DOHH2 (cell line): ENCODE measurements around the gene CABP1.

ENCODE experiments used
- H3F3A ChIP-seq: fragments of 200-600 bp; sonication (generic), shearing (Covaris generic); 2 replicates; pipeline ENCODE4 v1.6.0; 2016; ENCODE audit warnings: antibody characterized with exemption, mild to moderate bottlenecking; ENCODE audit not compliant: control insufficient read depth, insufficient read depth
- H3K27ac ChIP-seq: fragments of 200-600 bp; sonication (generic); 2 replicates; pipeline ENCODE4 v1.5.1; 2014; ENCODE audit warnings: low read depth, mild to moderate bottlenecking, low read length, moderate library complexity
- H3K27me3 ChIP-seq: fragments of 200-600 bp; sonication (generic); 2 replicates; pipeline ENCODE4 v1.6.1; 2014; ENCODE audit warnings: mild to moderate bottlenecking, low read length, mixed read lengths; ENCODE audit not compliant: control insufficient read depth
- H3K36me3 ChIP-seq: fragments of 200-600 bp; sonication (generic); 2 replicates; pipeline ENCODE4 v1.6.1; 2014; ENCODE audit warnings: mild to moderate bottlenecking, low read length, moderate library complexity, mixed read lengths; ENCODE audit not compliant: control insufficient read depth
- H3K4me1 ChIP-seq: fragments of 200-600 bp; sonication (generic); 2 replicates; pipeline ENCODE4 v1.6.1; 2014; ENCODE audit warnings: mild to moderate bottlenecking, low read length, mixed read lengths; ENCODE audit not compliant: control insufficient read depth
- H3K4me2 ChIP-seq: fragments of 200-600 bp; sonication (generic); 2 replicates; pipeline ENCODE4 v1.6.0; 2014; ENCODE audit warnings: mild to moderate bottlenecking, low read length, moderate library complexity
- H3K4me3 ChIP-seq: fragments of 200-600 bp; sonication (generic); 2 replicates; pipeline ENCODE4 v1.5.1; 2014; ENCODE audit warnings: mild to moderate bottlenecking, low read length, mixed read lengths
- H3K79me2 ChIP-seq: fragments of 200-600 bp; sonication (generic); 2 replicates; pipeline ENCODE4 v1.6.1; 2014; ENCODE audit warnings: mild to moderate bottlenecking, low read length, mixed read lengths; ENCODE audit not compliant: control insufficient read depth
- H3K9me2 ChIP-seq: fragments of 200-600 bp; sonication (generic); replicated peaks from 2 replicates; pipeline ENCODE4 v1.6.1; 2014; ENCODE audit warnings: mild to moderate bottlenecking, low read length, mixed read lengths; ENCODE audit not compliant: control insufficient read depth
- H3K9me3 ChIP-seq: fragments of 200-600 bp; sonication (generic); 2 replicates; pipeline ENCODE4 v1.6.1; 2014; ENCODE audit warnings: antibody characterized with exemption, low read length, mixed read lengths; ENCODE audit not compliant: control insufficient read depth, insufficient read depth
- H4K20me1 ChIP-seq: fragments of 200-600 bp; sonication (generic); 2 replicates; pipeline ENCODE4 v1.6.0; 2014; ENCODE audit warnings: low read depth, mild to moderate bottlenecking, antibody characterized with exemption, low read length, moderate library complexity; ENCODE audit not compliant: control insufficient read depth, insufficient read depth
- CTCF ChIP-seq: fragments of 200-600 bp; sonication (generic); IDR thresholded peaks from one replicate; pipeline ENCODE4 v1.5.1; 2014; ENCODE audit warnings: antibody characterized with exemption, mild to moderate bottlenecking, low read depth, low read length; ENCODE audit not compliant: poor library complexity, severe bottlenecking
- EZH2phosphoT487 ChIP-seq: fragments of 200-600 bp; sonication (generic); IDR thresholded peaks from 2 replicates; pipeline ENCODE4 v1.6.1; 2017; ENCODE audit warnings: borderline replicate concordance, mild to moderate bottlenecking, antibody characterized with exemption, low read length, moderate library complexity, mixed read lengths

CABP1 gene

GRCh38 chr12:120630104-120630892, 10.1 kb upstream of the CABP1 start:
- Histone ChIP-seq H3K9me3 (no peaks in the 10 kb centered on the region), H3K27me3 (peaks cover 3% of the 10 kb centered on the region), H3K79me2 (no peaks in the 10 kb centered on the region), H3K36me3 (no peaks in the 10 kb centered on the region), H3K27ac (no peak overlapping the region), H3K4me2 (no peak overlapping the region), H3K4me1 (no peaks in the 10 kb centered on the region), H4K20me1 (no peaks in the 10 kb centered on the region), H3K9me2 (no peaks in the 10 kb centered on the region), H3F3A (no peaks in the 10 kb centered on the region), H3K4me3 (no peak overlapping the region)
- TF ChIP-seq EZH2phosphoT487 (no peak), CTCF (no peak)

DNA sequence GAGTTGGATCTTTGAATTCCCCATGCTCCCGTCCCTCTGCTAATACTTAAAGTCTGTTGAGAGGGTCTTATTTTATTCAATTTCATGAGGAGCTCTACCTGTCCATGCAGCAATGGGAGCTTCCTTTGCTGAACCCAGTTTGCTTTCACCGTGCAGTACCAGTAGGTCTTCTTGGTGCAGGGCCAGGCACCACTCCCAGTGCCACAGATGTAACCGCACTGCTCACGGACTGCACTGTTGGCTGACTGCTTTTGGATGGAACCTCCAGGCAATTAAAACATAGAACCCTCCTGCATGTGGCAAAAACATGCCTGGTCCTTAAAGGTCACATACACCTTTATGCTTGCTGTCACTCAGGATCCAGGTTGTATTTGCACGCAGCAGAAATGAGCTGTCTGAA, 9.3 kb upstream of the CABP1 start:
- no peak overlapping the region for H3K4me2 ChIP-seq
- no peaks in the 10 kb centered on the region for H3F3A ChIP-seq
- no peaks in the 10 kb centered on the region for H4K20me1 ChIP-seq
- no peaks in the 10 kb centered on the region for H3K4me1 ChIP-seq
- no peaks in the 10 kb centered on the region for H3K9me2 ChIP-seq
- no peak for TF ChIP-seq EZH2phosphoT487
- TF ChIP-seq CTCF, result no peak
- H3K79me2 ChIP-seq, result no peaks in the 10 kb centered on the region
- no peaks in the 10 kb centered on the region for H3K36me3 ChIP-seq
- peaks cover 3% of the 10 kb centered on the region; the same call in 1 of the 2 replicates for H3K27me3 ChIP-seq
- H3K27ac ChIP-seq, result no peak overlapping the region
- H3K4me3 ChIP-seq, result no peak overlapping the region
- no peaks in the 10 kb centered on the region for H3K9me3 ChIP-seq

DNA sequence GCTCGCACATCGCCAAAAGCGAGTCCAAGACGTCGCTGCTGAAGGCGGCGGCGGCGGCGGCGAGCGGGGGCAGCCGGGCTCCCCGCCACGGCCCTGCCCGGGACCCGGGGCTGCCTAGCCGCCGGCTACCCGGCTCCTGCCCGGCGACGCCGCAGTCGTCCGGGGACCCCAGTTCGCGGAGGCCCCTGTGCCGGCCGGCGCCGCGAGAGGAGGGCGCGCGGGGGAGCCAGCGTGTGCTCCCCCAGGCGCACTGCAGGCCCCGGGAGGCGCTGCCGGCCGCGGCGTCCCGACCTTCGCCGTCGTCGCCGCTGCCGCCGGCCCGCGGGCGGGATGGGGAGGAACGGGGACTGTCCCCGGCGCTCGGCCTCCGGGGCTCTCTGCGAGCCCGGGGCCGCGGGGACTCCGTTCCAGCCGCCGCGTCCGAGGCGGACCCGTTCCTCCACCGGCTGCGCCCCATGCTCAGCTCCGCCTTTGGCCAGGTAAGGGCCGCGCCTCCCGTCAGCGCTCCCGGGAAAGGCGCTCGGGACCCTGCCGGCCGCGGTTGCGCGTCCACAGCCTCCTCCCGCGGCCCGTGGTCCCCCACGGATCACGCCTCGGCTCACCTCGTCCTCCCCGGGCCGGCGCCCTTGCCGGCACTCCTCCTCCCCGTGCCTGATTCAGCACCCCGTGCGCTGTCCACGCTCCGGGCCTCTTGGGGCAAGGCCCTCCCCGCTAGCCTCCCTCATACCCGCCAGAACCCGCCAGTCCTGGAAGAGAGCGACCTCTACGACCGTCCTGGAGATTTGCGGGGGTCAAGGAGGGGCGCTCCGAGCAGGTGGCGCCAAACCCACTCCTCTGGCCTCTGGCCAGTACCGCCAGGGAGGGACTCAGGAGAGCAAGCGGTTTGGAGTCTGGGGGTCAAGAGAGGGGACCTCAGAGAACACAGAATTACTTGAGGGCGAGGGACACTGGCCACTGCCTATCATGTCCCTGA, 721 bp downstream of the CABP1 start:
- H3K27me3 ChIP-seq, result peaks cover 48% of the 10 kb centered on the region
- no peaks in the 10 kb centered on the region for H3K9me2 ChIP-seq
- H3K4me3 ChIP-seq, result peak overlapping the region; percentile 75
- H3K4me2 ChIP-seq, result peak overlapping the region; percentile 94
- H3K79me2 ChIP-seq, result no peaks in the 10 kb centered on the region
- no peaks in the 10 kb centered on the region for H4K20me1 ChIP-seq
- TF ChIP-seq CTCF (no peak), EZH2phosphoT487 (no peak)
- H3K27ac ChIP-seq, result no peak overlapping the region
- H3K36me3 ChIP-seq, result no peaks in the 10 kb centered on the region
- peaks cover 14% of the 10 kb centered on the region for H3K4me1 ChIP-seq
- no peaks in the 10 kb centered on the region for H3F3A ChIP-seq
- H3K9me3 ChIP-seq, result no peaks in the 10 kb centered on the region
